ENCODE measurements around the gene FIG4. TPM values are rescaled to one million over a fixed set of nuclear protein-coding genes. Genes with fewer than 3 reads are reported as not detected.

FIG4 gene
- total and polyA plus RNA-seq, 2 of the 4 experiments (the other 2 are of a cell fraction): 12.1 to 15.4 TPM

DNA sequence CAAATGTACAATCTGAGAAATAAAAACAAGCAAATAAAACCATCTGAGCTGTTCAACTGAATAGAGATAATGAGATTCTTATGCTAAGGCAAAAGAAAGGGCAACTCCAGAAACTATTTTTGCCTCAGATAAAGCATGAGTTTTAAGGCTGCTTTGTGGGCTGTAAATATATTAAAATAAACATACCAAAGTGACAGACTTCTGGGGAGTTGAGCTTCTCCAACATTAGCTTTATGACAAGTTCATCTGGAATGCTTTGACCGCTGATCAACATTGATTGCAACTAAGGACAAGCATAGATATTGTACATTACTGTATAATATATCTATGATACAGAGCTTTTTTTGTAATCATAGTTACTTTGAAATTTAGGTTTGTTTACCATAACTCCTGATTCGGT is 19.4 kb upstream of the FIG4 start:
- Histone ChIP-seq H3K27me3 (ENCODE audit: control insufficient read depth, insufficient read depth, low read length) (no peaks in the 10 kb centered on the region), H4K20me1 (ENCODE audit: insufficient read depth, low read length) (no peaks in the 10 kb centered on the region), H3K4me3 (ENCODE audit: insufficient read depth, low read depth, low read length) (no peak overlapping the region), H2BK5ac (ENCODE audit: low read depth, low read length, poor library complexity, severe bottlenecking) (no peak overlapping the region), H2AK9ac (replicated peaks; ENCODE audit: low read depth, low read length, poor library complexity) (no peak overlapping the region), H2AK5ac (ENCODE audit: low read depth, low read length) (no peak overlapping the region), H4K5ac (ENCODE audit: low read depth, low read length) (no peak overlapping the region), H3K9ac (ENCODE audit: low read depth, low read length) (no peak overlapping the region), H3K36me3 (ENCODE audit: control insufficient read depth, insufficient read depth, low read length) (no peaks in the 10 kb centered on the region), H3K4ac (ENCODE audit: low read depth, low read length) (no peak overlapping the region), H3K9me3 (ENCODE audit: control insufficient read depth, insufficient read depth, low read length) (no peaks in the 10 kb centered on the region), H2AFZ (replicated peaks; ENCODE audit: low read length, poor library complexity) (no peak overlapping the region), H3K27ac (ENCODE audit: insufficient read depth, low read length) (no peak overlapping the region), H2BK15ac (ENCODE audit: low read depth, low read length) (no peak overlapping the region), H3K79me1 (ENCODE audit: low read depth in 1 of 2, low read length in 2 of 2) (no peaks in the 10 kb centered on the region), H3K4me2 (ENCODE audit: low read depth, low read length) (no peak overlapping the region), H3K4me1 (ENCODE audit: control insufficient read depth, insufficient read depth, low read length) (peaks cover 3% of the 10 kb centered on the region), H3K18ac (ENCODE audit: low read depth, low read length) (no peak overlapping the region), H3K9me1 (ENCODE audit: insufficient read depth, low read length) (no peaks in the 10 kb centered on the region), H3K23ac (ENCODE audit: low read depth, low read length) (no peak overlapping the region), H2BK120ac (ENCODE audit: low read depth, low read length) (no peak overlapping the region), H4K8ac (ENCODE audit: low read depth in 2 of 2, low read length in 2 of 2) (no peak overlapping the region), H3K56ac (ENCODE audit: extremely low read depth, insufficient read depth, low read length) (no peak overlapping the region), H3K14ac (replicated peaks; ENCODE audit: low read depth, low read length) (no peak overlapping the region), H4K91ac (ENCODE audit: insufficient read depth, low read depth, low read length) (no peak overlapping the region), H2BK20ac (ENCODE audit: low read depth, low read length) (no peak overlapping the region)
- no TSS peak for BruUV-seq (replicated peaks)
- WGBS, 2 experiments (ENCODE audit: extremely low coverage in 2 of 2, insufficient read length in 1 of 2): no CpG with 5 or more reads among the region's 2 CpGs
- dilution Hi-C loops (cut with HindIII; ENCODE audit: low sequenced_read_pairs, unreplicated experiment) (no loop called here), in situ Hi-C loops (cut with MboI; ENCODE audit: low sequenced_read_pairs) (no loop called here), intact Hi-C loops (cut with micrococcal nuclease) (no loop called here)
- CTCF ChIA-PET: interaction anchor here (1.9 kb wide), 1 partner anchor 368 kb away, joined by 5 read pairs; no protein-coding TSS in a partner anchor
- TF ChIP-seq CEBPB (IDR thresholded peaks at IDR 0.05; ENCODE audit: low read depth, low read length) (no peak), POLR2A (IDR thresholded peaks at IDR 0.05; ENCODE audit: low read depth, low read length) (no peak), RAD21 (IDR thresholded peaks at IDR 0.05; ENCODE audit: low read length) (no peak), NFE2L2 (IDR thresholded peaks at IDR 0.05; ENCODE audit: low read depth, low read length) (no peak), MAFK (IDR thresholded peaks at IDR 0.05; ENCODE audit: low read depth, low read length) (no peak), RCOR1 (IDR thresholded peaks at IDR 0.05; ENCODE audit: insufficient replicate concordance, low read length) (no peak)
- TF ChIP-seq, protein P1, sequence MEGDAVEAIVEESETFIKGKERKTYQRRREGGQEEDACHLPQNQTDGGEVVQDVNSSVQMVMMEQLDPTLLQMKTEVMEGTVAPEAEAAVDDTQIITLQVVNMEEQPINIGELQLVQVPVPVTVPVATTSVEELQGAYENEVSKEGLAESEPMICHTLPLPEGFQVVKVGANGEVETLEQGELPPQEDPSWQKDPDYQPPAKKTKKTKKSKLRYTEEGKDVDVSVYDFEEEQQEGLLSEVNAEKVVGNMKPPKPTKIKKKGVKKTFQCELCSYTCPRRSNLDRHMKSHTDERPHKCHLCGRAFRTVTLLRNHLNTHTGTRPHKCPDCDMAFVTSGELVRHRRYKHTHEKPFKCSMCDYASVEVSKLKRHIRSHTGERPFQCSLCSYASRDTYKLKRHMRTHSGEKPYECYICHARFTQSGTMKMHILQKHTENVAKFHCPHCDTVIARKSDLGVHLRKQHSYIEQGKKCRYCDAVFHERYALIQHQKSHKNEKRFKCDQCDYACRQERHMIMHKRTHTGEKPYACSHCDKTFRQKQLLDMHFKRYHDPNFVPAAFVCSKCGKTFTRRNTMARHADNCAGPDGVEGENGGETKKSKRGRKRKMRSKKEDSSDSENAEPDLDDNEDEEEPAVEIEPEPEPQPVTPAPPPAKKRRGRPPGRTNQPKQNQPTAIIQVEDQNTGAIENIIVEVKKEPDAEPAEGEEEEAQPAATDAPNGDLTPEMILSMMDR (conservative IDR thresholded peaks at IDR 0.05; ENCODE audit: low read depth, low read length): no peak
- ATAC-seq (ENCODE audit: low read depth) (peak; percentile 78), DNase-seq (peak; percentile 59)
- POLR2A ChIA-PET (ENCODE audit: unreplicated experiment): no interaction called here
